H9 (cell line): ENCODE measurements around the gene C11orf21. TPM values are rescaled to one million over a fixed set of nuclear protein-coding genes. Genes with fewer than 3 reads are reported as not detected.

Source experiments
- DNase-seq: peaks from one replicate; pipeline ENCODE4 v3.0.0-alpha.2; 2017
- H2AFZ ChIP-seq: one replicate; pipeline ENCODE4 v1.6.1; 2013; ENCODE audit warnings: mild to moderate bottlenecking, low read length, control low read depth, moderate library complexity
- H2AK5ac ChIP-seq: 2 replicates; pipeline ENCODE4 v1.6.1; 2013; ENCODE audit warnings: low read length, control low read depth, mixed read lengths; ENCODE audit not compliant: insufficient read length
- H2BK120ac ChIP-seq: one replicate; pipeline ENCODE4 v1.6.1; 2013; ENCODE audit warnings: low read depth, mild to moderate bottlenecking, low read length, control low read depth, inconsistent platforms; ENCODE audit not compliant: poor library complexity, severe bottlenecking
- H2BK12ac ChIP-seq: 2 replicates; pipeline ENCODE4 v1.6.1; 2013; ENCODE audit warnings: low read length, control low read depth, mixed read lengths, low read depth; ENCODE audit not compliant: insufficient read length
- H2BK15ac ChIP-seq: 2 replicates; pipeline ENCODE4 v1.6.1; 2013; ENCODE audit warnings: low read depth, low read length, control low read depth
- H2BK20ac ChIP-seq: one replicate; pipeline ENCODE4 v1.6.1; 2013; ENCODE audit warnings: low read depth, mild to moderate bottlenecking, low read length, control low read depth, inconsistent platforms; ENCODE audit not compliant: poor library complexity, severe bottlenecking
- H2BK5ac ChIP-seq: 2 replicates; pipeline ENCODE4 v1.6.1; 2013; ENCODE audit warnings: low read length, control low read depth, mixed read lengths; ENCODE audit not compliant: insufficient read length
- H3K14ac ChIP-seq: 2 replicates; pipeline ENCODE4 v1.6.1; 2013; ENCODE audit warnings: low read length, control low read depth; ENCODE audit not compliant: insufficient read depth
- H3K18ac ChIP-seq: 2 replicates; pipeline ENCODE4 v1.6.1; 2013; ENCODE audit warnings: low read depth, mild to moderate bottlenecking, mixed read lengths, low read length, control low read depth; ENCODE audit not compliant: insufficient read length
- H3K23ac ChIP-seq: 2 replicates; pipeline ENCODE4 v1.6.1; 2013; ENCODE audit warnings: low read length, control low read depth, mixed read lengths, low read depth; ENCODE audit not compliant: insufficient read length
- H3K23me2 ChIP-seq: 2 replicates; pipeline ENCODE4 v1.6.1; 2013; ENCODE audit warnings: low read depth, mild to moderate bottlenecking, mixed read lengths, low read length, control low read depth; ENCODE audit not compliant: insufficient read length, poor library complexity, severe bottlenecking
- H3K27ac ChIP-seq: 2 replicates; pipeline ENCODE4 v1.5.1; 2013; ENCODE audit warnings: low read length, control low read depth, mixed read lengths, low read depth; ENCODE audit not compliant: insufficient read length
- H3K27me3 ChIP-seq: 2 replicates; pipeline ENCODE4 v1.6.1; 2013; ENCODE audit warnings: low read length, control low read depth, inconsistent platforms; ENCODE audit not compliant: insufficient read depth
- H3K4ac ChIP-seq: 2 replicates; pipeline ENCODE4 v1.6.1; 2013; ENCODE audit warnings: low read depth, mild to moderate bottlenecking, control low read depth, inconsistent platforms, low read length, moderate library complexity
- H3K4me1 ChIP-seq: 2 replicates; pipeline ENCODE4 v1.6.1; 2013; ENCODE audit warnings: low read length, control low read depth, inconsistent platforms; ENCODE audit not compliant: insufficient read depth
- H3K4me2 ChIP-seq: 2 replicates; pipeline ENCODE4 v1.6.1; 2013; ENCODE audit warnings: low read length, control low read depth, mixed read lengths; ENCODE audit not compliant: insufficient read length, insufficient read depth
- H3K56ac ChIP-seq: 2 replicates; pipeline ENCODE4 v1.6.1; 2013; ENCODE audit warnings: low read depth, mild to moderate bottlenecking, mixed read lengths, low read length, control low read depth; ENCODE audit not compliant: insufficient read length
- H3K79me1 ChIP-seq: 2 replicates; pipeline ENCODE4 v1.6.1; 2013; ENCODE audit warnings: low read depth, mild to moderate bottlenecking, moderate library complexity, low read length, control low read depth, inconsistent platforms; ENCODE audit not compliant: insufficient read depth, poor library complexity, severe bottlenecking
- H3K79me2 ChIP-seq: 2 replicates; pipeline ENCODE4 v1.6.1; 2013; ENCODE audit warnings: low read length, control low read depth, inconsistent platforms; ENCODE audit not compliant: insufficient read depth
- H3K9ac ChIP-seq: 2 replicates; pipeline ENCODE4 v1.6.1; 2013; ENCODE audit warnings: low read length, control low read depth, mixed read lengths; ENCODE audit not compliant: insufficient read length; ENCODE audit errors: extremely low read depth
- H3K9me3 ChIP-seq: one replicate; pipeline ENCODE4 v1.6.1; 2013; ENCODE audit warnings: low read depth, low read length, inconsistent platforms; ENCODE audit not compliant: control insufficient read depth
- H3T11ph ChIP-seq: one replicate; pipeline ENCODE4 v1.6.1; 2013; ENCODE audit warnings: mild to moderate bottlenecking, low read length, control low read depth, inconsistent platforms
- H4K20me1 ChIP-seq: one replicate; pipeline ENCODE4 v1.6.1; 2013; ENCODE audit not compliant: control insufficient read depth, insufficient read length, insufficient read depth
- H4K5ac ChIP-seq: 2 replicates; pipeline ENCODE4 v1.6.1; 2013; ENCODE audit warnings: low read depth, mild to moderate bottlenecking, mixed read lengths, low read length, control low read depth; ENCODE audit not compliant: insufficient read length
- H4K8ac ChIP-seq: replicated peaks from 2 replicates; pipeline ENCODE4 v1.6.1; 2013; ENCODE audit warnings: low read length, control low read depth, mixed read lengths, low read depth; ENCODE audit not compliant: insufficient read length
- H4K91ac ChIP-seq: 2 replicates; pipeline ENCODE4 v1.6.1; 2013; ENCODE audit warnings: low read depth, mild to moderate bottlenecking, moderate library complexity, mixed read lengths, low read length, control low read depth; ENCODE audit not compliant: insufficient read length
- H3K27ac Mint-ChIP-seq, 3 experiments: 2 replicates in 2 of 3; 3 replicates in 1 of 3; pipeline ENCODE4 v1.8.0; 2020 to 2021; ENCODE audit warnings: mixed read lengths in 3 of 3, mild to moderate bottlenecking in 1 of 3, moderate library complexity in 1 of 3
- H3K27me3 Mint-ChIP-seq: 2 replicates; pipeline ENCODE4 v1.8.0; 2021; ENCODE audit warnings: low read depth, mild to moderate bottlenecking, moderate library complexity, mixed read lengths
- H3K36me3 Mint-ChIP-seq, 3 experiments: 2 replicates in 2 of 3; 3 replicates in 1 of 3; pipeline ENCODE4 v1.8.0; 2020 to 2021; ENCODE audit warnings: low read depth in 3 of 3, mixed read lengths in 3 of 3; ENCODE audit not compliant: insufficient read depth in 1 of 3
- H3K4me1 Mint-ChIP-seq, 2 experiments: 2 replicates each; pipeline ENCODE4 v1.8.0; 2020; ENCODE audit warnings: mixed read lengths in 2 of 2
- H3K4me3 Mint-ChIP-seq, 2 experiments: 2 replicates in 1 of 2; 3 replicates in 1 of 2; pipeline ENCODE4 v1.8.0; 2020 to 2021; ENCODE audit warnings: mild to moderate bottlenecking in 2 of 2, mixed read lengths in 2 of 2, moderate library complexity in 1 of 2
- H3K9me3 Mint-ChIP-seq, 2 experiments: 2 replicates in 1 of 2; 3 replicates in 1 of 2; pipeline ENCODE4 v1.8.0; 2020; ENCODE audit warnings: mild to moderate bottlenecking in 2 of 2, mixed read lengths in 2 of 2, moderate library complexity in 1 of 2
- WGBS: extraction: QIAGEN DNeasy Blood & Tissue Kit; methylation state at CpG from one replicate; pipeline ENCODE4 v1.1.7; 2013; ENCODE audit warnings: missing lambda C conversion rate, low lambda C conversion rate, mixed read lengths; ENCODE audit not compliant: insufficient read length; ENCODE audit errors: extremely low coverage; 5-methylcytosine and 5-hydroxymethylcytosine counted together
- total RNA-seq: library from RNA; stranded (reverse); gene quantifications from 2 replicates; pipeline ENCODE4 v1.2.1, GENCODE V29; 2021
- TF ChIP-seq, protein P1 (sequence below): fragments of 200-600 bp; sonication (generic); conservative IDR thresholded peaks from 3 replicates; pipeline ENCODE4 v1.8.0; 2021; ENCODE audit warnings: antibody characterized with exemption, mild to moderate bottlenecking

C11orf21 gene
- total RNA-seq, 1 experiment from 2014 or later, result not detected

DNA sequence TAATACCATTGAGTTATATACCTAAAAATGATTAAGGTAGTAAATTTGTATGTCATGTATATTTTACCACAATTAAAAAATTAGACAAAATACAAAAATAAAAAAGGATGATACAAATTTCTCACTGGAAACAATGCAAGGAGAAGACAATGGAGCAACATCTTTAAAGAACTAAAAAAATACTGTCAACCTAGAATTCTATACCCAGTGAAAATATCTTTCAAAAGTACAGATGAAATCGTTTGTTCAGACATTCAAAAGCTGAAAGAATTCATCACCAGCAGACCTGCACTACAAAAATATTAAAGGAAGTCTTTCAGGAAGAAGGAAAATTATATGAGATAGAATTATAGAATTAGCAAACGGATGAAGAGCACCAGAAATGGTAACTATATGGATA lies 21.5 kb downstream of the C11orf21 start:
- no peak overlapping the region for H3K27ac Mint-ChIP-seq
- Histone ChIP-seq H3K79me2 (no peaks in the 10 kb centered on the region), H4K5ac (no peak overlapping the region), H3K9ac (no peak overlapping the region), H3K9me3 (no peaks in the 10 kb centered on the region), H4K20me1 (no peaks in the 10 kb centered on the region), H2BK120ac (no peak overlapping the region), H2AK5ac (no peak overlapping the region), H2AFZ (no peak overlapping the region), H3K4me2 (no peak overlapping the region), H3K27me3 (no peaks in the 10 kb centered on the region; the same call in 1 of the 2 replicates), H3K4me1 (no peaks in the 10 kb centered on the region; the same call in 1 of the 2 replicates), H2BK12ac (no peak overlapping the region), H4K91ac (no peak overlapping the region), H3T11ph (no peak overlapping the region), H3K14ac (no peak overlapping the region), H3K18ac (no peak overlapping the region), H4K8ac (no peak overlapping the region), H3K79me1 (no peaks in the 10 kb centered on the region), H2BK20ac (no peak overlapping the region), H2BK5ac (no peak overlapping the region), H2BK15ac (no peak overlapping the region), H3K23me2 (no peaks in the 10 kb centered on the region), H3K27ac (no peak overlapping the region), H3K4ac (no peak overlapping the region), H3K56ac (no peak overlapping the region), H3K23ac (no peak overlapping the region)
- no peak overlapping the region for H3K4me3 Mint-ChIP-seq
- peaks cover 69% of the 10 kb centered on the region for H3K27me3 Mint-ChIP-seq
- peaks cover 12 to 14% of the 10 kb centered on the region in 2 experiments for H3K4me1 Mint-ChIP-seq
- 0 out of 7 replicates have a peak, but pooled peaks cover 0 to 3% (median 0%) of the 10 kb centered on the region in 3 experiments for H3K36me3 Mint-ChIP-seq
- TF ChIP-seq, protein P1, sequence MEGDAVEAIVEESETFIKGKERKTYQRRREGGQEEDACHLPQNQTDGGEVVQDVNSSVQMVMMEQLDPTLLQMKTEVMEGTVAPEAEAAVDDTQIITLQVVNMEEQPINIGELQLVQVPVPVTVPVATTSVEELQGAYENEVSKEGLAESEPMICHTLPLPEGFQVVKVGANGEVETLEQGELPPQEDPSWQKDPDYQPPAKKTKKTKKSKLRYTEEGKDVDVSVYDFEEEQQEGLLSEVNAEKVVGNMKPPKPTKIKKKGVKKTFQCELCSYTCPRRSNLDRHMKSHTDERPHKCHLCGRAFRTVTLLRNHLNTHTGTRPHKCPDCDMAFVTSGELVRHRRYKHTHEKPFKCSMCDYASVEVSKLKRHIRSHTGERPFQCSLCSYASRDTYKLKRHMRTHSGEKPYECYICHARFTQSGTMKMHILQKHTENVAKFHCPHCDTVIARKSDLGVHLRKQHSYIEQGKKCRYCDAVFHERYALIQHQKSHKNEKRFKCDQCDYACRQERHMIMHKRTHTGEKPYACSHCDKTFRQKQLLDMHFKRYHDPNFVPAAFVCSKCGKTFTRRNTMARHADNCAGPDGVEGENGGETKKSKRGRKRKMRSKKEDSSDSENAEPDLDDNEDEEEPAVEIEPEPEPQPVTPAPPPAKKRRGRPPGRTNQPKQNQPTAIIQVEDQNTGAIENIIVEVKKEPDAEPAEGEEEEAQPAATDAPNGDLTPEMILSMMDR, result no peak
- no peak for DNase-seq
- WGBS, result no CpG with 5 or more reads among the region's 2 CpGs
- H3K9me3 Mint-ChIP-seq, result peaks cover 4 to 5% of the 10 kb centered on the region in 2 experiments; a peak in 3 of 5 replicates
